Activated CD4-positive, alpha-beta memory T cell treated with anti-CD3 and anti-CD28 coated beads, Interleukin-2, amount 10 ng/mL, durations not matched to agents 7 days and 5 days (primary cell): ENCODE measurements around the gene WFDC1. TPM values are rescaled to one million over a fixed set of nuclear protein-coding genes. Genes with fewer than 3 reads are reported as not detected.

Experiments used
- CTCF ChIA-PET: fragments of 350-600 bp; sonication (Branson Sonifier 250); formaldehyde crosslinking; loops from one replicate; lab custom pipeline; 2021; ENCODE audit warnings: antibody characterized with exemption, inconsistent platforms; lab: Charles Lee
- POLR2A ChIA-PET: fragments of 350-600 bp; sonication (Branson Sonifier 250); formaldehyde crosslinking; loops from one replicate; lab custom pipeline; 2021; ENCODE audit warnings: antibody characterized with exemption; lab: Charles Lee
- DNase-seq: peaks from one replicate; pipeline ENCODE4 v3.0.0-alpha.2; 2020
- H3K27ac Mint-ChIP-seq: one replicate; pipeline ENCODE4 v1.8.0; 2021; ENCODE audit warnings: mild to moderate bottlenecking, mixed read lengths
- H3K27me3 Mint-ChIP-seq: one replicate; pipeline ENCODE4 v1.8.0; 2021; ENCODE audit warnings: mixed read lengths
- H3K36me3 Mint-ChIP-seq: one replicate; pipeline ENCODE4 v1.8.0; 2021; ENCODE audit warnings: low read depth, mixed read lengths
- H3K4me1 Mint-ChIP-seq: one replicate; pipeline ENCODE4 v1.8.0; 2021; ENCODE audit warnings: mixed read lengths
- H3K4me3 Mint-ChIP-seq: one replicate; pipeline ENCODE4 v1.8.0; 2021; ENCODE audit warnings: mild to moderate bottlenecking, mixed read lengths
- H3K9me3 Mint-ChIP-seq: one replicate; pipeline ENCODE4 v1.8.0; 2021; ENCODE audit warnings: mixed read lengths
- total RNA-seq, 2 experiments: library from RNA; stranded (reverse); gene quantifications; one replicate each; pipeline ENCODE4 v1.2.3, GENCODE V29; 2021

The WFDC1 gene
- total RNA-seq, 2 experiments from 2014 or later = not detected

- ChIA-PET POLR2A (no interaction called here), CTCF (interaction anchor here (0.7 to 2.7 kb wide), 4 partner anchors 11 to 451 kb away, joined by 4 to 22 read pairs (median 12); no protein-coding TSS in a partner anchor)
- Mint-ChIP-seq H3K27me3 (peaks cover 7% of the 10 kb centered on the region), H3K4me1 (no peaks in the 10 kb centered on the region), H3K9me3 (no peaks in the 10 kb centered on the region), H3K4me3 (no peak overlapping the region), H3K27ac (no peak overlapping the region), H3K36me3 (no peaks in the 10 kb centered on the region)
- DNase-seq = no peak
Measured at GRCh38 chr16:84278333-84278732, 16.3 kb upstream of the WFDC1 start.

GRCh38 chr16:84278968-84279367, 15.7 kb upstream of the WFDC1 start:
- H3K27ac Mint-ChIP-seq = no peak overlapping the region
- no peak for DNase-seq
- H3K27me3 Mint-ChIP-seq = peaks cover 7% of the 10 kb centered on the region
- no peaks in the 10 kb centered on the region for H3K9me3 Mint-ChIP-seq
- no peak overlapping the region for H3K4me3 Mint-ChIP-seq
- ChIA-PET POLR2A (no interaction called here), CTCF (no interaction called here)
- H3K4me1 Mint-ChIP-seq = no peaks in the 10 kb centered on the region
- no peaks in the 10 kb centered on the region for H3K36me3 Mint-ChIP-seq

DNA sequence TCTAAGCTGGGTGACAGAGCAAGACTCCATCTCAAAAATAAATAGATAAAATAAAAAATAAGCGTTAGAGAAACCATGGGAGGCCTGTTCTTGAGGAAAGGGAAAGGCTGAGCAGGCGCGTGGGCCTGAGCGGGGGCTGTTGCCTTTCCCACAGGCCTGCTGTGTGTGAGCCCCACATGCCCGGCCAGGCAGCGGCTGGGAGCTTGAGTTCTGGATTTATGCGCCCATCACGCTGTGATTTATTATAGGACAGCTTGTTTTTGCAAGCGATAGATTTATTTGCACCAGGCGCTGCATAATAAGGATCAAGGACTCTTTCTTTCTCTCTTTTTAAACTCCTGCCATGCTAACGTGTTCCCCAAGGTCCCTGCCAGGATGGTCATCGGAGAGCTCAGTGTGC, 14.8 kb upstream of the WFDC1 start:
- H3K4me3 Mint-ChIP-seq = no peak overlapping the region
- DNase-seq = no peak
- no peak overlapping the region for H3K27ac Mint-ChIP-seq
- ChIA-PET CTCF (no interaction called here), POLR2A (no interaction called here)
- no peaks in the 10 kb centered on the region for H3K4me1 Mint-ChIP-seq
- H3K36me3 Mint-ChIP-seq = no peaks in the 10 kb centered on the region
- no peaks in the 10 kb centered on the region for H3K9me3 Mint-ChIP-seq
- peaks cover 8% of the 10 kb centered on the region for H3K27me3 Mint-ChIP-seq

- H3K4me1 Mint-ChIP-seq = no peaks in the 10 kb centered on the region
- no peak overlapping the region for H3K27ac Mint-ChIP-seq
- no peak overlapping the region for H3K4me3 Mint-ChIP-seq
- ChIA-PET POLR2A (no interaction called here), CTCF (interaction anchor here (0.9 kb wide), 1 partner anchor 225 kb away, joined by 3 read pairs; no protein-coding TSS in a partner anchor)
- DNase-seq = no peak
- no peaks in the 10 kb centered on the region for H3K9me3 Mint-ChIP-seq
- H3K27me3 Mint-ChIP-seq = peaks cover 7% of the 10 kb centered on the region
- no peaks in the 10 kb centered on the region for H3K36me3 Mint-ChIP-seq
Measured at GRCh38 chr16:84281074-84281473, 13.6 kb upstream of the WFDC1 start.

GRCh38 chr16:84282533-84282932, 12.1 kb upstream of the WFDC1 start:
- no peaks in the 10 kb centered on the region for H3K36me3 Mint-ChIP-seq
- no peak overlapping the region for H3K4me3 Mint-ChIP-seq
- H3K27ac Mint-ChIP-seq = no peak overlapping the region
- no peaks in the 10 kb centered on the region for H3K9me3 Mint-ChIP-seq
- ChIA-PET POLR2A (no interaction called here), CTCF (no interaction called here)
- no peak for DNase-seq
- peaks cover 8% of the 10 kb centered on the region for H3K27me3 Mint-ChIP-seq
- no peaks in the 10 kb centered on the region for H3K4me1 Mint-ChIP-seq

GRCh38 chr16:84283314-84284153, 11.1 kb upstream of the WFDC1 start:
- ChIA-PET CTCF (no interaction called here), POLR2A (no interaction called here)
- H3K36me3 Mint-ChIP-seq = no peaks in the 10 kb centered on the region
- no peak overlapping the region for H3K4me3 Mint-ChIP-seq
- no peak overlapping the region for H3K27ac Mint-ChIP-seq
- no peaks in the 10 kb centered on the region for H3K4me1 Mint-ChIP-seq
- no peaks in the 10 kb centered on the region for H3K9me3 Mint-ChIP-seq
- H3K27me3 Mint-ChIP-seq = peaks cover 12% of the 10 kb centered on the region
- DNase-seq = no peak

DNA sequence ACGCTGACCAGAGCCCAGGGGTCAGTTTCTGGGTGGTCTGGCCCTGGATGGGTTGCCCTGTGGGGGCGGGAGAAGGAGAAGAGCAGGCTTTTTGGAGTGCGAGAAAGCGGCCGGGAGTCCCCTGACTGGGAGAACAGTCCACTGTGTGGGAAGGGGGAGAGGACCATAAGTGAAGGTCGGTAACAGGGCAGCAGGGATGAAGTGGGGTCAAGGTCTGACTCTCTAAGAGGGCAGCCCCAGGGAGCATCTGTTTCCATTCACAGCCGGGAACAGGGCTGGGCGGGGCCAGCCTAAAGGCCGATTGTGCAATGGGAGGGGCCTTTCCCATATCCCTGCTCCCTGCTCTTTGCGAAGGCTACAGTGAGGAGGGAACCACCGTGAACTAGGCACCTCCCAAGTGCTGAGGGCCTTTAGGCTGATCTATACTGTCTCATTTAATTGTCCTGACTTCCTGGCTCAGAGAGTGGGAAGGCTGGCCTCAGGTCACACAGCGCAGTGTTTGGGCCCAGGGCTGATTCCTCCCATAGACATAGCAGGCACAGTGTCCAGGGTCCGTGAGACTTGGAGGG, 10.4 kb upstream of the WFDC1 start:
- ChIA-PET POLR2A (no interaction called here), CTCF (no interaction called here)
- no peak for DNase-seq
- Mint-ChIP-seq H3K4me3 (no peak overlapping the region), H3K4me1 (no peaks in the 10 kb centered on the region), H3K27ac (no peak overlapping the region), H3K9me3 (no peaks in the 10 kb centered on the region), H3K27me3 (peaks cover 15% of the 10 kb centered on the region), H3K36me3 (no peaks in the 10 kb centered on the region)

- Mint-ChIP-seq H3K9me3 (no peaks in the 10 kb centered on the region), H3K36me3 (no peaks in the 10 kb centered on the region), H3K4me3 (no peak overlapping the region), H3K4me1 (no peaks in the 10 kb centered on the region), H3K27ac (no peak overlapping the region), H3K27me3 (peaks cover 22% of the 10 kb centered on the region)
- CTCF ChIA-PET = interaction anchor here (1.5 kb wide), 1 partner anchor 10 kb away, joined by 3 read pairs; no protein-coding TSS in a partner anchor
- POLR2A ChIA-PET = no interaction called here
- no peak for DNase-seq
Measured at GRCh38 chr16:84286578-84287240, 8.0 kb upstream of the WFDC1 start.

DNA sequence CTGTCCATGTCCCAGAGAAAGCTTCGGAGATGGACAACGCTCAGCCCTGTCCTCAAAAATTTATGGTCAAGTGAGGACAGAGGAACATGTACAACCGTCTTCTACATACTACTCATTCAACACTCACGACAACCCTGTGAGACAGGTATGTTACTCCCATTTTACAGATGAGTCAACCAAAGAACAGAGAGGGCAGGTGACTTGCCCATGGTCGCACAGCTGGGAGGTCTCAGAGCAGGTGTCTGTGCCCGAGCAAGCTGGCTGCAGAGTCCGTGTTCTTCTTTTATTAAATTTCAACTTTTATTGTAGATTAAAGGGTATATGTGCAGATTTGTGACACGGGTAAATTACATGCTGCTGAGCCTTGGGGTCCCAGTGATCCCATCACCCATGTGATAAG, 5.8 kb upstream of the WFDC1 start:
- DNase-seq = no peak
- H3K9me3 Mint-ChIP-seq = no peaks in the 10 kb centered on the region
- peaks cover 38% of the 10 kb centered on the region for H3K27me3 Mint-ChIP-seq
- H3K36me3 Mint-ChIP-seq = no peaks in the 10 kb centered on the region
- no peak overlapping the region for H3K4me3 Mint-ChIP-seq
- H3K27ac Mint-ChIP-seq = no peak overlapping the region
- no peaks in the 10 kb centered on the region for H3K4me1 Mint-ChIP-seq
- ChIA-PET CTCF (no interaction called here), POLR2A (no interaction called here)

DNA sequence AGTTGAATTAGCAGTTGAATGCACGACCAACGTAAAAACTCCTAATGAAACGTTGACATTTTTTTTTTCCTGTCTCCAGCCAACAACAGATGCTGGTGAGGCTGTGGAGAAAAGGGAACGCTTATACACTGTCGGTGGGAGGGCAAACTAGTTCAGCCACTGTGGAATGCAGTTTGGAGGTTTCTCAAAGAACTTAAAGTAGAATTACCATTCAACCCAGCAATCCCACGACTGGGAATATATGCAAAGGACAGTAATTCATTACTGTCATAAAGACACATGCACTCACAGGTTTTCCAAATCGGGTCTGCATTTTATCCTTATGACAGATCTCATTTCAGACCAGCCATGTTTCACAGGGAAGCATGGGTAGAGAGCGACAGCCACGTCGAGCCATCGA, 3.5 kb upstream of the WFDC1 start:
- Mint-ChIP-seq H3K4me1 (no peaks in the 10 kb centered on the region), H3K9me3 (no peaks in the 10 kb centered on the region), H3K4me3 (no peak overlapping the region), H3K27ac (no peak overlapping the region), H3K27me3 (peaks cover 58% of the 10 kb centered on the region), H3K36me3 (no peaks in the 10 kb centered on the region)
- ChIA-PET POLR2A (no interaction called here), CTCF (no interaction called here)
- no peak for DNase-seq

DNA sequence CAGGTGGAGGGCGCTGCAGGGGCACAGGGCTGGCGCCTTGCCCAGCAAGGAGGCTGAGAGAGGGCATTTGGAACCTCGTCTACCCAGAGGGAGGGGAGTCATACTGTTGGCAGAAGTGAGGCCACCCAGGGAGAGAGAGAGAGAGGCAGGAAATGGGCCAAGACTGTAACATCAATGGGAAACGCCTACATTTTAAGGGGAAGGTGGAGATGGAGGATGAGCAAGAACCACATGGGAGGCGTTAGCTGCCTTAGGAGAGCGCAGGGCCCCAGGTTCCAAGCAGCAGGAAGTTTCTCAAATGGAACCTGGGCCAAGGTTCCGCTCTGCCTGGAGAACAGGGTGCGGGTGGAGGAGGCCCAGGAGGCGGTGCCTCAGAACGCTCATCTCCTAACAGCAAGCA, 2.7 kb upstream of the WFDC1 start:
- no peaks in the 10 kb centered on the region for H3K4me1 Mint-ChIP-seq
- no peak for DNase-seq
- peaks cover 64% of the 10 kb centered on the region for H3K27me3 Mint-ChIP-seq
- CTCF ChIA-PET = no interaction called here
- POLR2A ChIA-PET = no interaction called here
- H3K27ac Mint-ChIP-seq = no peak overlapping the region
- no peak overlapping the region for H3K4me3 Mint-ChIP-seq
- H3K9me3 Mint-ChIP-seq = no peaks in the 10 kb centered on the region
- H3K36me3 Mint-ChIP-seq = no peaks in the 10 kb centered on the region

- H3K27me3 Mint-ChIP-seq = peaks cover 58% of the 10 kb centered on the region
- no peak for DNase-seq
- H3K4me3 Mint-ChIP-seq = no peak overlapping the region
- ChIA-PET CTCF (no interaction called here), POLR2A (no interaction called here)
- no peak overlapping the region for H3K27ac Mint-ChIP-seq
- H3K4me1 Mint-ChIP-seq = no peaks in the 10 kb centered on the region
- no peaks in the 10 kb centered on the region for H3K36me3 Mint-ChIP-seq
- no peaks in the 10 kb centered on the region for H3K9me3 Mint-ChIP-seq
Measured at GRCh38 chr16:84293406-84293805, 1.3 kb upstream of the WFDC1 start.

GRCh38 chr16:84294117-84294516, 561 bp upstream of the WFDC1 start:
- Mint-ChIP-seq H3K27ac (no peak overlapping the region), H3K36me3 (no peaks in the 10 kb centered on the region), H3K4me3 (no peak overlapping the region), H3K4me1 (no peaks in the 10 kb centered on the region), H3K27me3 (peaks cover 55% of the 10 kb centered on the region), H3K9me3 (no peaks in the 10 kb centered on the region)
- POLR2A ChIA-PET = no interaction called here
- CTCF ChIA-PET = no interaction called here
- DNase-seq = no peak
